CD4-positive, alpha-beta T cell (primary cell): ENCODE data around the gene TIMM50. TPM values are rescaled to one million over a fixed set of nuclear protein-coding genes. Genes with fewer than 3 reads are reported as not detected.

Experiments used
- ATAC-seq: fragments of 200-7000 bp; cut with Tn5 transposase; one replicate; pipeline ENCODE4 v1.10.0; 2022; ENCODE audit warnings: mild to moderate bottlenecking; ENCODE audit not compliant: poor library complexity
- CTCF ChIA-PET: fragments of 350-600 bp; sonication (Branson Sonifier 250); formaldehyde crosslinking; loops from one replicate; lab custom pipeline; 2021; ENCODE audit warnings: antibody characterized with exemption, inconsistent platforms; lab: Charles Lee
- POLR2A ChIA-PET: fragments of 350-600 bp; sonication (Branson Sonifier 250); formaldehyde crosslinking; loops from one replicate; lab custom pipeline; 2021; ENCODE audit warnings: antibody characterized with exemption, inconsistent platforms; lab: Charles Lee
- DNase-seq, 14 experiments: peaks; one replicate each; pipeline ENCODE4 v3.0.0-alpha.2; 2013 to 2020; ENCODE audit warnings: mixed read lengths in 2 of 14
- H3K27ac ChIP-seq, 2 donors: one replicate each; pipeline versions ENCODE4 v1.5.1 to v1.7.0; 2013; ENCODE audit warnings: low read length in 2 of 2, low read depth in 1 of 2, mild to moderate bottlenecking in 1 of 2
- H3K27me3 ChIP-seq, 2 experiments: 1 replicate in 1 of 2; 2 replicates in 1 of 2; pipeline versions ENCODE4 v1.6.1 to v1.7.0; 2013; ENCODE audit warnings: low read length in 2 of 2, control low read depth in 1 of 2, mild to moderate bottlenecking in 1 of 2, moderate library complexity in 1 of 2; ENCODE audit not compliant: insufficient read depth in 2 of 2, control insufficient read depth in 1 of 2
- H3K36me3 ChIP-seq: one replicate; pipeline ENCODE4 v1.6.1; 2013; ENCODE audit warnings: low read length, control low read depth; ENCODE audit not compliant: insufficient read depth
- H3K4me1 ChIP-seq: one replicate; pipeline ENCODE4 v1.6.1; 2013; ENCODE audit warnings: low read length, control low read depth; ENCODE audit not compliant: insufficient read depth
- H3K4me3 ChIP-seq: one replicate; pipeline ENCODE4 v1.5.1; 2013; ENCODE audit warnings: mild to moderate bottlenecking, low read length, moderate library complexity
- H3K9me3 ChIP-seq, 2 experiments: 1 replicate in 1 of 2; 2 replicates in 1 of 2; pipeline versions ENCODE4 v1.6.1 to v1.7.0; 2013; ENCODE audit warnings: low read length in 2 of 2, mild to moderate bottlenecking in 2 of 2, control low read depth in 1 of 2, moderate library complexity in 1 of 2; ENCODE audit not compliant: control insufficient read depth in 1 of 2, insufficient read depth in 1 of 2
- H3K27ac Mint-ChIP-seq: one replicate; pipeline ENCODE4 v1.8.0; 2020; ENCODE audit warnings: mixed read lengths
- H3K27me3 Mint-ChIP-seq: one replicate; pipeline ENCODE4 v1.8.0; 2021; ENCODE audit warnings: mixed read lengths
- H3K36me3 Mint-ChIP-seq: one replicate; pipeline ENCODE4 v1.8.0; 2021; ENCODE audit warnings: low read depth, mixed read lengths
- H3K4me1 Mint-ChIP-seq: one replicate; pipeline ENCODE4 v1.8.0; 2021; ENCODE audit warnings: low read depth, mixed read lengths
- H3K4me3 Mint-ChIP-seq: one replicate; pipeline ENCODE4 v1.8.0; 2020; ENCODE audit warnings: mild to moderate bottlenecking, mixed read lengths
- H3K9me3 Mint-ChIP-seq: one replicate; pipeline ENCODE4 v1.8.0; 2020; ENCODE audit warnings: mixed read lengths
- intact Hi-C, 2 experiments: fragments of 100-400 bp; cut with DNase I in 1 of 2; cut with micrococcal nuclease in 1 of 2; formaldehyde crosslinking; loops; one replicate each; pipeline versions ENCODE4 v1.15.1 to v1.9.0; 2023 to 2025; cut with DNase I, micrococcal nuclease
- polyA plus RNA-seq, 2 donors: library from polyadenylated mRNA; unstranded; fragments of 120-200 nt; gene quantifications; one replicate each; pipeline ENCODE4 v1.2.1, GENCODE V29; 2013
- total RNA-seq, 174 experiments: library from RNA in 2 of 174; stranded (reverse) in 2 of 174; gene quantifications; one replicate each; pipeline ENCODE4 v1.2.3 and lab custom pipeline; 2021 to 2026
- TF ChIP-seq, protein P1 (sequence below): fragments of 200-600 bp; IDR thresholded peaks from one replicate; pipeline ENCODE4 v1.8.0; 2022; ENCODE audit warnings: antibody characterized with exemption, mild to moderate bottlenecking

The TIMM50 gene
- total RNA-seq: 10 to 100 TPM; 38.3 to 43.4 TPM
- 35.2 TPM for polyA plus RNA-seq (2013, experiment 1 of 2)
- 33.4 TPM for polyA plus RNA-seq (2013, experiment 2 of 2)
- total RNA-seq (lab: John Stamatoyannopoulos, UW): 19.9 to 160 (median 34.4) reads per million in 172 experiments

DNA sequence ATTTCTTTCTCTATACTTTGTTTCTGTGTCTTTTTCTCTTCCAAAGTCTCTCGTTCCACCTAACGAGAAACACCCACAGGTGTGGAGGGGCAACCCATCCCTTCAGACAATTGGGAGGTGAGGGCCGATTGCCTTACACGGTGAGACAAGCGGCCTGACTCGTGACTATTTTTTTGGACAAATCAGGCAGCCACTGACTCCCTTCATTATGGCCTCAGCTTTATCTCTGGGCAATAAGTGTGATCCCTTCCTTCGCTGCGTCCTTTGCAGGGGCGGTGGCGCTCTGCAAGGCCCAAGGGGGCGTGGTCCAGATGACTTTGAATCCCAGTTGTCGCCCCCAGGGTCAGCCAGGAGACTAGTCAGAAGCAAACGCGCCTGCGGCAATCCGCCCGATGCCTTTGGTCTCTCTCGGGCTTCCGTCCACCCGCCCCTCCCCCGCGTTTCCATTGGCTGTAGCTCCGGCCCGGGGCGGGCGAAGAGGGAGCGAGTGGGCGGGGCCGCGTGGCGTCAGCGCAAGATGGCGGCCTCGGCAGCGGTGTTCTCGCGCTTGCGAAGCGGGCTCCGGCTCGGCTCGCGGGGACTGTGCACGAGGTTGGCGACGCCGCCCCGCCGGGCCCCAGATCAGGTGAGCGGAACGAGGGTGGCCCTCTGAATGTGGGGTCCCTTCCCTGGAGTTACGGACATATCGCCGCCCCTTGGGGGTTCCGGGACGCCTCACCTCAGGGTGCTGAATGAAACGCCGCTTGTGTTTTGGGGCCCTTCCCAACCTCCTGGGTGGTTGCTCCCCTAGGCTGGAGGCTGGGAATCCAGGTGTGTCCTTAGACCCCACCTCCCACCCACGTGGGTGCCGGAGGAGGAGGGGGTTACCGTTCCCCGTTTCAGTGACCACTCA, at the start of gene TIMM50:
TIMM50 (plus strand) TSS at position 502 of the 892 bp plus-strand sequence; CDS start at position 518, 16 bp downstream.
- Histone ChIP-seq H3K4me1 (peaks cover 23% of the 10 kb centered on the region), H3K27ac (peak within 1 kb of the TSS; percentile 62 to 70), H3K4me3 (peak within 1 kb of the TSS; percentile 99), H3K36me3 (peaks cover 33% of the 10 kb centered on the region), H3K9me3 (no peaks in the 10 kb centered on the region), H3K27me3 (no peaks in the 10 kb centered on the region)
- peak; percentile 94 to 99 (median 97) for DNase-seq
- H3K27me3 Mint-ChIP-seq: no peaks in the 10 kb centered on the region
- peak within 1 kb of the TSS; percentile 92 for H3K4me3 Mint-ChIP-seq
- ChIA-PET CTCF (interaction anchor here (0.5 to 1.0 kb wide), 5 partner anchors 22 to 1134 kb away, joined by 3 to 6 read pairs (median 3); partner anchors contain the start of gene EID2B), POLR2A (interaction anchor here (0.6 to 2.6 kb wide), 14 partner anchors 9 to 985 kb away, joined by 3 to 31 read pairs (median 4); partner anchors contain the start of genes BLVRB, EID2B, EIF3K and MED29)
- TF ChIP-seq, protein P1, sequence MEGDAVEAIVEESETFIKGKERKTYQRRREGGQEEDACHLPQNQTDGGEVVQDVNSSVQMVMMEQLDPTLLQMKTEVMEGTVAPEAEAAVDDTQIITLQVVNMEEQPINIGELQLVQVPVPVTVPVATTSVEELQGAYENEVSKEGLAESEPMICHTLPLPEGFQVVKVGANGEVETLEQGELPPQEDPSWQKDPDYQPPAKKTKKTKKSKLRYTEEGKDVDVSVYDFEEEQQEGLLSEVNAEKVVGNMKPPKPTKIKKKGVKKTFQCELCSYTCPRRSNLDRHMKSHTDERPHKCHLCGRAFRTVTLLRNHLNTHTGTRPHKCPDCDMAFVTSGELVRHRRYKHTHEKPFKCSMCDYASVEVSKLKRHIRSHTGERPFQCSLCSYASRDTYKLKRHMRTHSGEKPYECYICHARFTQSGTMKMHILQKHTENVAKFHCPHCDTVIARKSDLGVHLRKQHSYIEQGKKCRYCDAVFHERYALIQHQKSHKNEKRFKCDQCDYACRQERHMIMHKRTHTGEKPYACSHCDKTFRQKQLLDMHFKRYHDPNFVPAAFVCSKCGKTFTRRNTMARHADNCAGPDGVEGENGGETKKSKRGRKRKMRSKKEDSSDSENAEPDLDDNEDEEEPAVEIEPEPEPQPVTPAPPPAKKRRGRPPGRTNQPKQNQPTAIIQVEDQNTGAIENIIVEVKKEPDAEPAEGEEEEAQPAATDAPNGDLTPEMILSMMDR: no peak
- H3K9me3 Mint-ChIP-seq: no peaks in the 10 kb centered on the region
- intact Hi-C loops: loop anchor here (1.0 to 5.0 kb wide), 3 partner anchors 33 to 44 kb away; partner anchors contain the start of gene SUPT5H (in 2 of the 2)
- peak; percentile 97 for ATAC-seq
- H3K36me3 Mint-ChIP-seq: peaks cover 46% of the 10 kb centered on the region
- H3K27ac Mint-ChIP-seq: peak within 1 kb of the TSS; percentile 73
- H3K4me1 Mint-ChIP-seq: peaks cover 31% of the 10 kb centered on the region

DNA sequence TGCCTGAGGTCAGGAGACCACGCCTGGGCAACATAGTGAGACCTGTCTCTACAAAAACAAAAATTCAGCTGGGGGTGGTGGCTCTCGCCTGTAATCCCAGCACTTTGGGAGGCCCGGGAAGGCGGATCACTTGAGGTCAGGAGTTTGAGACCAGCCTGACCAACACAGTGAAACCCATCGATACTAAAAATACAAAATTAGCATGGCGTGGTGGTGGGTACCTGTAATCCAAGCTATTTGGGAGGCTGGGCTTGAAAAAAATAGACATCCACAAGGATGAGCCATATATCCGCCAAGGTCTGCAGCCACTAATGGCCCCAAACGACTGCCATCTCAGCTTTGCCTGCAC, 48.0 kb upstream of the TIMM50 start:
- H3K27ac ChIP-seq: no peak overlapping the region
- Mint-ChIP-seq H3K9me3 (no peaks in the 10 kb centered on the region), H3K36me3 (peaks cover 53% of the 10 kb centered on the region), H3K4me3 (peak overlapping the region; percentile 99), H3K27ac (peak overlapping the region; percentile 93), H3K4me1 (peaks cover 50% of the 10 kb centered on the region), H3K27me3 (no peaks in the 10 kb centered on the region)
- H3K27me3 ChIP-seq: no peaks in the 10 kb centered on the region
- H3K36me3 ChIP-seq: peaks cover 33% of the 10 kb centered on the region
- peaks cover 60% of the 10 kb centered on the region for H3K4me1 ChIP-seq
- no peak for DNase-seq
- H3K9me3 ChIP-seq: no peaks in the 10 kb centered on the region
- intact Hi-C loops: no loop called here
- ATAC-seq: no peak
- H3K4me3 ChIP-seq: no peak overlapping the region
- ChIA-PET POLR2A (interaction anchor here (1.3 to 5.9 kb wide), 6 partner anchors 13 to 90 kb away, joined by 3 to 163 read pairs (median 4); partner anchors contain the start of genes MED29, PAF1, PLEKHG2 and SAMD4B), CTCF (no interaction called here)
- TF ChIP-seq, protein P1: no peak

DNA sequence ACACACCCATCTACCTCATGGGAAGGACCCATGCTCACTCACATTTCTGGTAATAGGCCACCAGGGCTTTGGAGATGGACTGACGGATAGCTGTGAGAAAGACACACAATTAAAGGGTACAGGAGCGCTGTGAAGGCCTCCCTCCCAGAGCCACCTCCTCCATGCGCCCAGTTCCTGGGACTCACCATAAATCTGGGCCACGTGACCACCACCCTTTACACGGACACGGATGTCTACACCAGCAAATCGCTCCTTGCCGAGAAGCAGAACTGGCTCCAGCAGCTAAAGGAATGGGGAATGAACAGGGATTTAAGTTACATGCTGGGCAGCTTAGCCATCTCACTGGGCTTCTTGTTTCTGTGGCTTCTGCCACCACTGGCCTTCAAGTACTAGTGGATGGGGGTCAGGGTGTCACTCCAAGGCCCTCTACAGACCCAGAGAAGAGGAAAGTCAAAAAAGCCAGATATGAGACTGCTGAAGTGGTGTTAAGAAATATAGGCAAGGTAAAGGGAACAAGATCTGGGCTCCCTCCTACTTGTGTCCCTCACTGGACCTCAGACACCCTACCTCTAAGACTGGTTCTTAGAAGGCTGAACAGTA, 47.1 kb upstream of the TIMM50 start:
- peak overlapping the region; percentile 93 for H3K27ac Mint-ChIP-seq
- POLR2A ChIA-PET: interaction anchor here (0.8 to 5.9 kb wide), 5 partner anchors 12 to 91 kb away, joined by 3 to 163 read pairs (median 3); partner anchors contain the start of genes MED29, PAF1, SAMD4B and SUPT5H
- intact Hi-C loops: no loop called here

More for the DNA sequence above, 47.1 kb upstream of the TIMM50 start:
- peaks cover 33% of the 10 kb centered on the region for H3K36me3 ChIP-seq
- ATAC-seq: no peak
- H3K27me3 Mint-ChIP-seq: no peaks in the 10 kb centered on the region
- TF ChIP-seq, protein P1: no peak
- no peak overlapping the region for H3K27ac ChIP-seq
- H3K9me3 ChIP-seq: no peaks in the 10 kb centered on the region
- H3K4me3 ChIP-seq: no peak overlapping the region
- CTCF ChIA-PET: no interaction called here
- DNase-seq: peak in 1 of 14 experiments; percentile 35
- H3K27me3 ChIP-seq: no peaks in the 10 kb centered on the region
- H3K4me1 Mint-ChIP-seq: peaks cover 50% of the 10 kb centered on the region
- H3K36me3 Mint-ChIP-seq: peaks cover 53% of the 10 kb centered on the region
- no peaks in the 10 kb centered on the region for H3K9me3 Mint-ChIP-seq
- peaks cover 57% of the 10 kb centered on the region for H3K4me1 ChIP-seq
- peak overlapping the region; percentile 99 for H3K4me3 Mint-ChIP-seq
